GM21737 (cell line): ENCODE results near the gene L3MBTL1.

Experiments
- ATAC-seq: cut with Tn5 transposase; IDR thresholded peaks from one replicate; pipeline ENCODE4 v1.9.1; 2021; ENCODE audit warnings: mild to moderate bottlenecking, moderate library complexity; ENCODE audit not compliant: unreplicated experiment

L3MBTL1 gene

GRCh38 chr20:43558412-43559146 lies 51.1 kb downstream of the L3MBTL1 start, which contains the start of gene SGK2:
Gene SGK2, plus strand, starts transcription at chr20:43559027. Its CDS starts 7,469 bp downstream, at chr20:43566496.
- no peak for ATAC-seq

DNA sequence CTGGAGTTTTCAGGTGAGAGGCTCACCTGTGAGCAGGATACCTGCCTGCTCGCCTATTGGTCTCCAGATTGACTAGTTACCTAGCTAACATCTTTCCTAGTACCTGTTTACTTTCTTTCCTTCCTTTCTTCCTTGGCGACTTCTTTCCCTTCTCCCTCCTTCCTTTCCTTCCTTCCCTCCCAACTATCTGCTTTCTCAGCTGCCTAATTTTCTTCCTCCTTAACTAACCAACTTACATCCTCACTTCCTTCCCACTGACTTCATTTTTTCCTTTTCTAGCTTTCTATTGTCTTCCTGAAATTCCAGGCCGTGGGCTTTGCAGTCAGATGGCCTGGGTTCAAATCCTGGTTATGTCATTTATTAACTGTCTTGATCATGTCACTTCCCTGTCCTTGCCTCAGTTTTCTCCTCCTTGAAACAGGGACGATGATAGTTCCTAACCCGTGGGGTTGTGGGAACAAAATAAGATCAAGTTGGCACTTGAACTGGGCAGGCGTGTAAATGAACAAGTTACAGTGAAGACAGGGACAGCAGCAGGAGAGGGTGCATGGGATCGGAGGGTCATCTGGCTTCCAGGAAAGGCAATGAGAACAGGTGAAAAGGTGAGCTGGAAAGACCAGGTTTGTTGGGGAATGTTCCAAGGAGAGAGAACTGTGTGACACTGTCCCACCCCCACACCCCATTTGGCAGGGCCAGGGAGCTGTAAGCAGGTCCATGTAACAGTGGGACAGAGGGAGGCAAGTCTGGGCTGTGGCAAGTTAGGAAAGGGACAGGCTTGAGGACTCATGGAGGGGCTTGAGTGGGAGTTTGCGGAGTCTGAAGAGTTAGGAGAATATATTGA lies 51.9 kb downstream of the L3MBTL1 start:
- ATAC-seq, result no peak

GRCh38 chr20:43560974-43561373 lies 53.5 kb downstream of the L3MBTL1 start:
- no peak for ATAC-seq

GRCh38 chr20:43563429-43563828 lies 55.9 kb downstream of the L3MBTL1 start:
- ATAC-seq, result no peak

GRCh38 chr20:43563991-43564390 lies 56.5 kb downstream of the L3MBTL1 start:
- ATAC-seq, result no peak

DNA sequence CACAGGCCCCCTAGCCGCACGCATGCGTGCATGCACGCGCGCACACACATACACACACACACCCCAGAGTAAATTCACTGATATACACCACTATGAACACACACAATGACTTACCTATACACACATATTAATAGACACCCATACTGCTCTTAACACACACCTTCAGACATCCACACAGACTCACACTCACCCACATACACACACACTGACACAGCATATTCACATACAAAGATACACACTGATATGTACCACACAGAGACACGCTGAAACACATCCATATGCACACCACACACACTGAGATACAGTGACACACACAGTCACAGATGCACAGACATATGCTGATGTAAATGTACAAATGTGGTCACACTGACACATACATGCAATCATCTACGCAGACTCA lies 57.0 kb downstream of the L3MBTL1 start:
- no peak for ATAC-seq

GRCh38 chr20:43564993-43565757 lies 57.7 kb downstream of the L3MBTL1 start:
- no peak for ATAC-seq

GRCh38 chr20:43565758-43566104 lies 58.2 kb downstream of the L3MBTL1 start:
- no peak for ATAC-seq

- no peak for ATAC-seq
Observed at GRCh38 chr20:43567477-43567876, 60.0 kb downstream of the L3MBTL1 start.

DNA sequence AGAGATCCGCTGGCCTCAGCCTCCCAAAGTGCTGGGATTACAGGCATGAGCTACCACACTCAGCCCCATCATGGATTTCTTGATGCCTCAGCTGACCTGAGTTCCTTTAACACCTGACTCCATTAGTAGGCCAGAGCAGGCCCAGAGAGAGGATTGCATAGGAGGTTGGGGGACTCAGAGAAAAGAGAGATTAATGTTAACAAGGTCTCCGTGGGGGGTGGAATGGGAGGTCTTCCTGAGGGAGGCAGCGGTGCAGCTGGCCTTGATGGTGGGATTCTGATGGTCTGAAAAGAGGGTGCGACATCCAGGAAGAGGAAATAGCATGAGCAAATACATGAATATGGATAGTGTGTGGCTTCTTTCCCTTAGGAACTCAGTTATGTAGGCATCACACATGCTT lies 61.2 kb downstream of the L3MBTL1 start:
- ATAC-seq, result no peak

DNA sequence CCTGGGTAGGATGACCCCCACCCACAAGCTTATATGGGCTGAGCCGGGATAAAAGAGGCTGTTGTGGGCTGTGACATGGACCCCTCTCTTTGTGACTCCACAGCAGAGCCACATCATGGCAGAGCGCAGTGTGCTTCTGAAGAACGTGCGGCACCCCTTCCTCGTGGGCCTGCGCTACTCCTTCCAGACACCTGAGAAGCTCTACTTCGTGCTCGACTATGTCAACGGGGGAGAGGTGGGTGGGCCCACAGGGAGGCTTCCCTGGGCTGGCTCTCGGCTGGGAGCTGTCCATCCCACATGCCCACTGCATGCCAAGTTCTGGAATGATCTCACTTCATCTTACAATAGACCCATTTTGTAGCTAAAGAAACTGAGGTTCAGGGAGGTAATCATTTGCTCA lies 61.8 kb downstream of the L3MBTL1 start:
- ATAC-seq, result no peak

DNA sequence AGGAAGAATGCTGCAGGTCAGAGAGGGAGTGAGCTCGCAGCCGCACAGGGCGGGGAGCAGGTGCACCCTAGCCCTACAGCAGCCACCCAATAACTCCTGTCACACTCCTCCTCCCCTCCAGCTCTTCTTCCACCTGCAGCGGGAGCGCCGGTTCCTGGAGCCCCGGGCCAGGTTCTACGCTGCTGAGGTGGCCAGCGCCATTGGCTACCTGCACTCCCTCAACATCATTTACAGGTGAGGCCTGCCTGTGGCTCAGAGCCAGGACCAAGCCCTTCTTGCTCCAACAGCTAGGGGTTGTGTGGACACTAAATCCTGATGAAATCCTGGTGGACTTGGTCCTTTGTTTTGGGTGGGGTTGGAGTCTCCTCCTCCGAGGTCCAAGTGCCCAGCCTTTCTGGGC lies 63.0 kb downstream of the L3MBTL1 start:
- no peak for ATAC-seq

GRCh38 chr20:43571310-43571709 lies 63.8 kb downstream of the L3MBTL1 start:
- ATAC-seq, result no peak

DNA sequence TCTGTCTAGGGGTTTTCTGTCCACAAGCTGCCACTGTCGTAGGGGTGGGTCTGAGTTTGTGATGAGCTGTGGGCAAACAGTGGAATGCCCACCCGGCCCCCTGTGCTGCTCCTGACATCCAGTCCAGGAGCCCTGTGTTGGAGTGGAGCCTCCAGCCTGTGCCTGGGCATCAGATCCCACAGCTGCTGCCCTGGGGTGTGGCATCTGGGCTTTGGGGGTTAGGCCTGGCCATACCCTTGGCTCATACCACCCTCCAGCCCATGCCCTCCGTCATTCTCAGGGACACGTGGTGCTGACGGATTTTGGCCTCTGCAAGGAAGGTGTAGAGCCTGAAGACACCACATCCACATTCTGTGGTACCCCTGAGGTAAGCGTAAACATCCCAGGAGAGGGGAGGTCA lies 64.3 kb downstream of the L3MBTL1 start:
- ATAC-seq, result no peak

DNA sequence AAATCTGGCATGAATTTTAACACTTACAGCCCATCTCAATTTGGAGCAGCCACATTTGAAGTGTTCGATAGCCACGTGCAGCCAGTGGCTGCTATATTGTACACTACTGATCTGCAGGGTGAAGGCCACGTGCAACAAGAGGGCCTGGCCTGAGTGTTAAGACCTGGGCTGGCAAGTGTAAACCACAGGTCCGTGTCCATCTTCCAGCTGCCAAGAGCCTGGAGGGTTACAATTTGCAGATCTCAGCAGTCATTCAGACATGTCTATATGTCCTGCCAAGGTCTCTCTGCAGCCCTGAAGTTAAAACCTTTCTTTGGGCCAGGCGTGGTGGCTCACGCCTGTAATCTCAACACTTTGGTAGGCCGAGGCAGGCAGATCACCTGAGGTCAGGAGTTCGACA lies 65.4 kb downstream of the L3MBTL1 start:
- ATAC-seq, result no peak

GRCh38 chr20:43576108-43576507 lies 68.6 kb downstream of the L3MBTL1 start:
- ATAC-seq, result no peak

DNA sequence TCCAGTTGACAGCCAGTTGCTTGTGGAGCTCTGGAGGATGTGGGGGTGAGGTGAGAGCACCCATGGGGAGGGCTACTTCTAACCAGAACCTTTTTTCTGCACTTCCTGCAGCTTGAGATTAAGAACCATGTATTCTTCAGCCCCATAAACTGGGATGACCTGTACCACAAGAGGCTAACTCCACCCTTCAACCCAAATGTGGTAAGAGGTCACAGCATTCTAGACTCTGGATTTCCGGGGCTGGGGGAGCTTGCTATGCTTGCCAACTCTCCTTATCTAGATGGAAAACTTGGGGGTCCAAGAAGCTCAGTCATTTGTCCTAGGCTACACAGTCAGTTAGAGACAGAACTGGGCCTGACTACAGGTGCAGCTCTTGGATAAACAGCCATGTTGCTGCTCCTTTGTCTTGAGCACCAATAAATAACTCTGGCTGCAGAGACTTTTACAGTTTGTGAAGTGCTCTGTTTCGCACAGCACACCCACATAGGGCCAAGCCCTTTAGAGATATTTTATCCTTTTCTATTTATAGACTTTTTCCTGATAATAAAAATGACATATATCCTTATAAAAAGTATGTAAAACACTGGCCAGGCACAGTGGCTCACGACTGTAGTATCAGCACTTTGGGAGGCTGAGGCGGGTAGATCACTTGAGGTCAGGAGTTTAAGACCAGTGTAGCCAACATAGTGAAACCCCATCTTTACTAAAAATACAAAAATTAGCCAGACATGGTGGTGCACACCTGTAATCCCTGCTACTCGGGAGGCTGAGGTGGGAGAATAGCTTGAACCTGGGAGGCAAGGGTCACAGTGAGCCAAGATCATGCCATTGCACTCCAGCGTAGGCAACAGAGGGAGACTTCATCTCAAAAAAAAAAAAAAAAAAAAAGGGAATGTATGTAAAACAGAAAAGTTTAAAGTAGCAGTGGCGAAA lies 72.6 kb downstream of the L3MBTL1 start:
- no peak for ATAC-seq

DNA sequence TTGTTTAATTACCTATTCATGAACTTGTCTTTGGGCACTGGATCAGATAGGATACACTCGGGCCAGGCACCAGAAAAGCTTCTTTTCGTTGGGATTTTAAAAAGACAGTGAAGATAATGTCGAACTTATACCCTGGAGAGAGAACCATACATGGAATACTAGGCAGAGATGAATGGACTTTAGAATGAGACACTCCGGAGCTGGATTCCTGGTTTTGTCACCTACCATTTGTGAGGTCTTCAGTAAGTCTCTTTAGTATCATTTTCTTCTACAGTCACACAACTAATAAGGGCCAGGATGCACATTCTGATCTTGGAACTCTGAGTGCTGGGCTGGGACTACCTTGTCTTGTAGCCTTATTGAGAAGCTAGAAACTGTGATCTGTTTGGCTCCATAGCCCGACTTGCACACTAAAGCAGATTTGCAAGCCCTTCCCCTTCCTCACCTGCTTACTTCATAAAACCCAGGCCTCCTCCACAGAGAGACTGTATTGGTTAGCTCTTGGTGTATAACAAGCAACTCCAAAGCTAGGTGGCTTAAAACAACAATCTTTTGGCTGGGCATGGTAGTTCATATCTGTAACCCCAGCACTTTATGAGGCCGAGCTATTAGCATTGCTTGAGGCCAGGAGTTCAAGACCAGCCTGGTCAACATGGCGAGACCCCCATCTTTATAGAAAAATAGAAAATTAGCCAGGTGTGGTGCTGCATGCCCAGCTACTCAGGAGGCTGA lies 75.8 kb downstream of the L3MBTL1 start:
- ATAC-seq, result no peak

- ATAC-seq, result no peak
Observed at GRCh38 chr20:43583982-43584432, 76.5 kb downstream of the L3MBTL1 start.
